GM23338 (cell line): ENCODE data around the gene TIMM44. TPM values are rescaled to one million over a fixed set of nuclear protein-coding genes. Genes with fewer than 3 reads are reported as not detected.

ENCODE experiments used
- ATAC-seq: fragments of 200-7000 bp; cut with Tn5 transposase; 3 replicates; pipeline ENCODE4 v1.9.1; 2020
- DNase-seq: peaks from one replicate; pipeline ENCODE4 v3.0.0-alpha.2; 2015; ENCODE audit warnings: low spot score
- H2AFZ ChIP-seq: fragments of 200-600 bp; sonication (generic); 2 replicates; pipeline ENCODE4 v1.8.0; 2016; ENCODE audit warnings: antibody characterized with exemption, mild to moderate bottlenecking, moderate library complexity
- H3F3A ChIP-seq: fragments of 200-600 bp; sonication (generic); replicated peaks from 2 replicates; pipeline ENCODE4 v1.8.0; 2017; ENCODE audit warnings: antibody characterized with exemption, mixed run types, low read depth
- H3K27ac ChIP-seq: fragments of 200-600 bp; sonication (generic); 2 replicates; pipeline ENCODE4 v1.6.1; 2016; ENCODE audit warnings: low read depth
- H3K27me3 ChIP-seq: fragments of 200-600 bp; sonication (generic); 2 replicates; pipeline ENCODE4 v1.8.0; 2016; ENCODE audit warnings: mild to moderate bottlenecking, mixed run types, moderate library complexity; ENCODE audit not compliant: insufficient read depth
- H3K36me3 ChIP-seq: fragments of 200-600 bp; sonication (generic); 2 replicates; pipeline ENCODE4 v1.8.0; 2016; ENCODE audit warnings: mild to moderate bottlenecking; ENCODE audit not compliant: insufficient read depth
- H3K4me1 ChIP-seq: fragments of 200-600 bp; sonication (generic); 2 replicates; pipeline ENCODE4 v1.8.0; 2016; ENCODE audit warnings: mild to moderate bottlenecking, moderate library complexity; ENCODE audit not compliant: insufficient read depth
- H3K4me2 ChIP-seq: fragments of 200-600 bp; sonication (generic); 2 replicates; pipeline ENCODE4 v1.7.1; 2017; ENCODE audit warnings: mixed run types
- H3K4me3 ChIP-seq: fragments of 200-600 bp; sonication (generic); 2 replicates; pipeline ENCODE4 v1.6.1; 2016; ENCODE audit warnings: mixed run types
- H3K79me2 ChIP-seq: fragments of 200-600 bp; sonication (generic); replicated peaks from 2 replicates; pipeline ENCODE4 v1.8.0; 2017; ENCODE audit warnings: mild to moderate bottlenecking; ENCODE audit not compliant: insufficient read depth
- H3K9me2 ChIP-seq: fragments of 200-600 bp; sonication (generic); 2 replicates; pipeline ENCODE4 v1.8.0; 2017; ENCODE audit not compliant: insufficient read depth
- H4K20me1 ChIP-seq: fragments of 200-600 bp; sonication (generic); replicated peaks from 2 replicates; pipeline ENCODE4 v1.8.0; 2017; ENCODE audit warnings: mild to moderate bottlenecking; ENCODE audit not compliant: insufficient read depth
- H3K27ac Mint-ChIP-seq: 2 replicates; pipeline ENCODE4 v1.8.0; 2020; ENCODE audit warnings: inconsistent platforms, mild to moderate bottlenecking, moderate library complexity, mixed read lengths
- H3K27me3 Mint-ChIP-seq: 3 replicates; pipeline ENCODE4 v1.8.0; 2022; ENCODE audit warnings: low read depth, mild to moderate bottlenecking, moderate library complexity, mixed read lengths, inconsistent platforms; ENCODE audit not compliant: insufficient read depth, poor library complexity
- H3K36me3 Mint-ChIP-seq: 3 replicates; pipeline ENCODE4 v1.8.0; 2021; ENCODE audit warnings: low read depth, mild to moderate bottlenecking, inconsistent platforms, moderate library complexity, mixed read lengths
- H3K4me1 Mint-ChIP-seq: 3 replicates; pipeline ENCODE4 v1.8.0; 2020; ENCODE audit warnings: mild to moderate bottlenecking, inconsistent platforms, mixed read lengths
- H3K4me3 Mint-ChIP-seq: 3 replicates; pipeline ENCODE4 v1.8.0; 2021; ENCODE audit warnings: moderate library complexity, mild to moderate bottlenecking, inconsistent platforms, mixed read lengths
- H3K9me3 Mint-ChIP-seq: 3 replicates; pipeline ENCODE4 v1.8.0; 2020; ENCODE audit warnings: moderate library complexity, mild to moderate bottlenecking, inconsistent platforms, mixed read lengths
- CTCF ChIP-seq, 2 experiments: fragments of 200-600 bp in 1 of 2; sonication (generic) in 1 of 2; conservative IDR thresholded peaks; 2 replicates each; pipeline versions ENCODE4 v1.5.1 to v1.6.1; 2016 to 2017; ENCODE audit warnings: antibody characterized with exemption in 2 of 2, low read depth in 2 of 2, mild to moderate bottlenecking in 2 of 2, moderate library complexity in 1 of 2
- NANOG ChIP-seq: IDR thresholded peaks from 2 replicates; pipeline ENCODE4 v1.6.1; 2016; ENCODE audit warnings: antibody characterized with exemption, borderline replicate concordance
- POLR2AphosphoS5 ChIP-seq: IDR thresholded peaks from 2 replicates; pipeline ENCODE4 v1.6.1; 2016; ENCODE audit warnings: antibody characterized with exemption, low read depth
- STAT1 ChIP-seq: IDR thresholded peaks from one replicate; pipeline ENCODE4 v1.6.1; 2016; ENCODE audit warnings: antibody characterized with exemption; ENCODE audit not compliant: unreplicated experiment
- ZNF331 ChIP-seq: fragments of 250-450 bp; sonication (Bioruptor Pico); IDR thresholded peaks from 2 replicates; pipeline ENCODE4 v1.5.0; 2020; ENCODE audit warnings: low read depth, mild to moderate bottlenecking, moderate library complexity
- ZNF462 ChIP-seq: fragments of 250-450 bp; sonication (Bioruptor Pico); IDR thresholded peaks from 2 replicates; pipeline ENCODE4 v1.5.0; 2020; ENCODE audit warnings: mild to moderate bottlenecking, moderate library complexity
- polyA plus RNA-seq: library from polyadenylated mRNA; unstranded; fragments of >200 nt; fragmentation: Nextera tagmentation; extraction: Ambion mirVana; gene quantifications from 2 replicates; pipeline ENCODE4 v1.2.1, GENCODE V29; 2016
- total RNA-seq: library from RNA; depleted of rRNA; stranded (reverse); fragments of >200 nt; shearing (Covaris generic); gene quantifications from 2 replicates; pipeline ENCODE4 v1.2.3, GENCODE V29; 2014
- TF ChIP-seq, protein P1 (sequence below): IDR thresholded peaks from 2 replicates; pipeline ENCODE4 v1.6.1; 2016; ENCODE audit warnings: antibody characterized with exemption

The TIMM44 gene
- total and polyA plus RNA-seq, 2 experiments from 2014 or later, result 125 to 128 TPM

DNA sequence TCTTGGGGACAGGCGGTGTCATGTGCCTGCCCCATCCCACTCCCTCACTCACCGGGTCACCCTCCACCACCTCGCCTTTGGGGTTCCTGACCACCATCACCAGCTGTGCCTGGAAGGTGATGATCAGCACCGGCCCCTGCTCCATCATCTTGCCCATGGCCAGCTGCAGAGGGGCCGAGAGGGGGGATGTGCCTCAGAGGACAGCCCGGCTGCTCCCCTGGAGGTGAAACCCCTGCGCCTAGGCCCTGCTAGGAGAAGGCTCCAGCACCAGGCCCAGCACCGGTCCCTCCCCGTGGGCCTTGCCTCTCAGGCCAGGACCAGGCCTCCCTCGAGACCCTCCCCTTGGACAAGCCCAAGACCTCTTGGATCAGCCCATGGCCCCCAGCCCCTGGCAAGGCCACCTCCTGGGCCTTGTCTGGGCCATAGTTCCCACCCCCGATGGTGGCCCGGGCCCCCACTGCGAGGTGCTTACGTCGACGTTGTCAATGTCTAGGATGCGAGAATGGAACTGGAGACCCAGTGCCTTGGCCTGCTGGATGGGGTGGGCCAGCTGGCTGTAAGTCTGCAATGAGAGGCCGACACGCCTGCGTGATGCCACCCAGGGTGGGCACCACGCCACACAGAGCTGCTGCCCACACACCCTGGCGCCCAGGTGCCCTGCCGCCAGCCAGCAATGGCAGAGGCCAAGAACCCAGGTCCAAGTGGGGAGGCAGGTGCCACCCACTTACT, 15.7 kb downstream of the TIMM44 start (continued):
- no peak for TF ChIP-seq ZNF462 (CRISPR knock-in tag)
- no peak for TF ChIP-seq CTCF (conservative IDR thresholded peaks at IDR 0.05; ENCODE audit: low read depth in 2 of 2)
- TF ChIP-seq STAT1, result no peak

DNA sequence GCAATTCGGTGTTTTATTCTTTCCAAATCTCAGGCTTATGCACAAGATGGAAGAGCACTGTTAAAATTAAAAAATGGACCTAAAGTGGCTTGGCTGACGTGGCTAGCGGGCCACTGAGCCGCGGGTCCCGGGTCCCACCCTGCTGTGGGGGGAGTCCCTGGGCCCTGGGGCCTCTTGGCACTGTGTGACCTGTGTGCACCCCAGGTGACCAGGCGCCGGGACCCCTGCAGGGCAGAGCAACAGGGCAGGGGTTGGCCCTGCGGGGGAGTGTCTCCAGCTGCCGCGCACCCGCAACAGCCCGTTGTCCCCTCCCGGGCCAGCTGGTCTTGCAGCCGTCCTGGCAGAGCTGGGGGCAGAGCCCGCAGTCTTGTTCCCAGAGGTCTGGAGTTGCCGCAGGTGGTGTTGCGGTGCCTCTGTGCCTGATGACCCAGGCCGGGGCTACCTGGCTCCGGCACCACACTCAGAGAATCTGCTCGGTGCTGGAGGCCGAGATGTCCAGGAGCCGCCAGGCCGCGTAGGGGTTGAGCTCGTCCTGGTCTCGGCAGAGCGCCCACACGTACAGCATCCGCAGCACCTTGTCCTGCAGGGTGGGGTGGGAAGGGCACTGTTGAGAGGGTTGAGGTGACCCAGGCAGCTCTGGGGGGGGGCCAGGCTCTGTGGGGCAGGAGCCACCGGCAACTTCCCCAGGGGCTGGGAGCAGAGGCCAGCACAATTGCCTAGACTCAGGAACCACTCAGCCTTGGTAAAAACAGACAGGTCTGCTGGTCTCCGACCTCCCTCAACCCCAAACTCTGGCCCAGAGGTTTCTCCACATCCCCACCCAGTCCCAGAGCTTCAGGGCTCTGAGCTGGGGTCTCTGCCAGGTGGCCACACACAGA, 16.5 kb downstream of the TIMM44 start:
- H3F3A ChIP-seq, result peaks cover 26% of the 10 kb centered on the region
- peak overlapping the region; percentile 90; the same call in 1 of the 2 replicates for H3K4me2 ChIP-seq
- no peaks in the 10 kb centered on the region; the same call in 1 of the 2 replicates for H3K36me3 ChIP-seq
- peaks cover 4% of the 10 kb centered on the region; the same call in 1 of the 2 replicates for H3K4me1 ChIP-seq
- H4K20me1 ChIP-seq, result peaks cover 6% of the 10 kb centered on the region; the same call in 1 of the 2 replicates
- no peaks in the 10 kb centered on the region for H3K9me3 Mint-ChIP-seq
- peak overlapping the region; percentile 56; the same call in 1 of the 2 replicates for H3K27ac Mint-ChIP-seq
- H3K27me3 ChIP-seq, result no peaks in the 10 kb centered on the region
- H3K27me3 Mint-ChIP-seq, result peaks cover 21% of the 10 kb centered on the region
- DNase-seq, result no peak
- peak overlapping the region; percentile 78 for H3K4me3 Mint-ChIP-seq
- peaks cover 34% of the 10 kb centered on the region for H3K36me3 Mint-ChIP-seq
- no peaks in the 10 kb centered on the region for H3K79me2 ChIP-seq
- no peak for ATAC-seq
- no peaks in the 10 kb centered on the region for H3K9me2 ChIP-seq
- H2AFZ ChIP-seq, result no peak overlapping the region
- no peak overlapping the region for H3K27ac ChIP-seq
- peaks cover 4% of the 10 kb centered on the region for H3K4me1 Mint-ChIP-seq
- H3K4me3 ChIP-seq, result peak overlapping the region; percentile 57; the same call in 1 of the 2 replicates
- TF ChIP-seq, protein P1, sequence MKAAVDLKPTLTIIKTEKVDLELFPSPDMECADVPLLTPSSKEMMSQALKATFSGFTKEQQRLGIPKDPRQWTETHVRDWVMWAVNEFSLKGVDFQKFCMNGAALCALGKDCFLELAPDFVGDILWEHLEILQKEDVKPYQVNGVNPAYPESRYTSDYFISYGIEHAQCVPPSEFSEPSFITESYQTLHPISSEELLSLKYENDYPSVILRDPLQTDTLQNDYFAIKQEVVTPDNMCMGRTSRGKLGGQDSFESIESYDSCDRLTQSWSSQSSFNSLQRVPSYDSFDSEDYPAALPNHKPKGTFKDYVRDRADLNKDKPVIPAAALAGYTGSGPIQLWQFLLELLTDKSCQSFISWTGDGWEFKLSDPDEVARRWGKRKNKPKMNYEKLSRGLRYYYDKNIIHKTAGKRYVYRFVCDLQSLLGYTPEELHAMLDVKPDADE, result no peak
- TF ChIP-seq POLR2AphosphoS5 (no peak), NANOG (no peak), ZNF331 (CRISPR knock-in tag) (no peak)
